HK-2 (cell line): Measurements from ENCODE around the gene ULK4.

Experiments
- DNase-seq: peaks from one replicate; pipeline ENCODE4 v3.0.0-alpha.2; 2018; ENCODE audit not compliant: unreplicated experiment

ULK4 gene

DNA sequence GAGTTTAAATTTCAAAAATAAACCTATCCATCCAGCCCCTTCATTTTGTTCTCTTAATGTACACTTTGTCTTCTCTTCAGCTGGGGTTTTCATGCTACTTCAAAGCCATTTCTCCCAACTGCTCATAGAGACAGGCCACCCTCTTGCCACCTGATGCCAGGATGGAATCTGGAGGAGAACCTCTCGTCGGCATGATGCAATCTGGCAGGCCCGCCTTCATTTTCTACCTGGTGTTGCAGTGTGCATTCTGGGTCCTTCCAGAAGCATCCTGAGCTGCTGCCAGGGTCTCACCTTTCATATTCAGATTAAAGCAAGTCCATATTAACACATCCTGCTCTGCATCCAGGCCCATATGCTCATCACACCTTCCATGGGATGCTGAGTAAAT lies 701.8 kb downstream of the ULK4 start:
- DNase-seq = no peak

DNA sequence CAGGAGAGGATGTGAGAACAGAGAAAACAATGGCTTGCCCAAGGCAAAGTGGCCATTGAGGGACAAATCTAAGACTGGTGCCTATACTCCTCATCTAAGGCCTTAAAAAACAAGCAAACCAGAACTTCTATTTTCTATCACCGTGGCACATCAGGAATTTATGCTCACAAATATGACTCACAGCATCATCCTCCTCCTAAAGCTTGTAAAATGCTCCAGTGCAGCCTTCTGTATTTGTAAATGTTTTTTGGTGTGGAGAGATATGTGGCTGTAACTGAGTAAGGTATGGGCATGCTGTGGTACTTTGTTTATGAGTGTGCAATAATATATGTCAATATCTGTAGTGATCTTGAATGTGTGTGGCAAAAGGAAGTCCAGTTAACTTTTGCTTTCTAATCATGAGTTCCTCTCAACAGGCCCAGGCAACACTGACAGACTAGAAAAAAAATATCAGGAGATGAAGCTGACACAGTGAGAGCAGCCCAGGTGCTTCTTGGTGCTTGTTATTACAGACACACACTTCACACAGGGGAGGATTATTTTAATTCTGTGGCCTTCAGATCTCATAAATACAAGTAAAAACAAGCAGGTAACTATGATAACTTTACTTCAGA lies 702.3 kb downstream of the ULK4 start:
- no peak for DNase-seq

DNA sequence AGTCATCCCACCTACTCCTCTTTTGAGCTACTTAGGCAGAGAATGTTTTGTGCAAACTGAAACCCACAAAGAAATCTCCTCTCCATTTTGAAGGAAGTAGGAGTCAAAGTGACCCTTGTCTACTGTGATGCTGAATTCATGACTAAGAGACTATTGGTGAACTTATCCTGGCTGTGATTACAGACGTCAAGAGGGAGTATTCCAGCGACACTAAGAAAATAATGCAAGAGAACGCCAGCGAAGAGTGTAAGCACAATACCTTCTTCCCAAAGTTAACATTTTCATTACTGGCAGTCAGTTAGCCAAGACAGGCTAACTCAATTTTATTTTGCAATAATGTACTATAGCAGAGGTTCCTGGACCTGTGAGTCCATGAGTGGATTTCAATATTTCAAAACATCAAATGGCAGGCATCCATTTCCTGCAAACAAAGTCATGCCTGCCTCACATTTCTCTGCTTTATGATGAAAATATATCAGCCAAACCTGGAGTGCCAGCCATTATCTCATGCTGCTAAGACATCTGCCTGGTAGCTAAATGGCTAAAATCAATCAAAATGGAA lies 703.6 kb downstream of the ULK4 start:
- no peak for DNase-seq

DNA sequence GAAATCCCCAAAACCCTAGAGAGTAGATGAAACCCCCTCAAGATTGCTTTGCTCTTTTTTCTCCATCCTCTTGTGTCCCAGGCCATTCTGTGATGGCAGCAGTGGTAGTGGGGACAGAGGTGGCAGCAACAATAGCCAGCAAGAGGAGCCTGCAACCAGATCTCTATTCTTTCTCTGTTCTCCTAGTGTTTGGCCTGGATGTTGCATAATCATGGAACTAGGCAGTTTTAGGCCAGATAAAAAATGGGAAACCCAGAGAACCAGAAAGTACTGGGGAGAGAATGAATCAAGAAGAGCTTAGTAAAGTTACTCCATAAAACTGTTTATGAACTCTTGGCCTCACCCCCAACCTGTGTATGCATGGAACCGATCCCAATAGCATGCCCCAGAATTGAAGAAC lies 710.3 kb downstream of the ULK4 start:
- no peak for DNase-seq

DNA sequence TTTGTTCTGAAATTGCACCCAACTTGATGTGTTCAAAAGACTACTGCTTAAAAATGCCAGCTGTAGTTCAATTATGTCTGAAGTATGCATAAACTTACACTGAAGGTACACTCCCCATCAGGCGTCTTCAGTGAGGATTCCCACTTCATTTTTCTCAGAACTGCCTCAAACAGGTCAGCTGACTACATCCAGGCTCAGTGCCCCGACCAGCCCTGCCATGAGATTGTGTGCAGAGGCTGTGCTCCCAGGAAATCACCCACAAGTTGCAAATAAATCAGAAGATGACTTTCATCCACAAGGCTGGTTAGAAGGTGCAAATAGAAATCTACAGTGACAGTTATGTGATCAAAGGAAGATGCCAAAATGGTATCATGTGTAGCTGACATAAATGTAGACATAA lies 711.1 kb downstream of the ULK4 start:
- no peak for DNase-seq

DNA sequence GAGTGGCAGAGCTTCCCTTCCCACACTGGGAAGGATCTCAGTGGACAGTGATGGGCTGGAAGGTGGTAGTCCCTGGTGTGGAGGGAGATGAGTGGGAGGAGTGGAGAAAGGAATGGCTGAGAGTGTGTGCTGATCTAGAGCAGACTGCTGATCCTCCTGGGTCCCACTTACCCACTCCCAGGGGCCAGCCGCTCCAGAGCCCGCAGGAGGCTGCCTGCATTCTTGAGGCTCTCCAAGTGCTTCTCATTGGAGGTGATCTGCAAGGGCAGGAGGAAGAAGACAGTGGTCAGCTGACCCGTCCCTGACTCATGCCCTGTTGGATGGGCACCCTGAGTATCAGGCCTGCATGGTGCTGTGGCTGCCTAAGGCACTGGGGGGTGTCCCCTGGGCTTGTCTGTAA lies 712.6 kb downstream of the ULK4 start:
- DNase-seq = no peak

DNA sequence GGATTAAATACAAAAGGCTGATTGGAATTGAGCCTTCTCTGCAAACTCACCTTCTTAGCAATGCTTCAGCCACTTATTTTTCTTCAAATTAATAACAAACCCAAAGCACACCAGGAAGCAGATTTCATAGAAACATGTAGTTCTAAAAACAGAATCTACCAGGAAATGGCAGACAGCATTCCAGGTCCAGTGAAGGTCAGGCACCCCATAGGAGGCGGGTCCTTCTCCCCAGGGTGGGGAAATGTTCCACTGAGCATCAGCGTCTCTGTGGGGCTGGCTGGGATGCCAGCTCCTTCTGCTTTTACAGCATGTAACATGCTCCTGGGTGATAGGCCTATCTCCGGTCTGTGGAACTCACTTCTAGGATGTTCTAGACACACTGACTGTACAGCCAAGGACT lies 713.4 kb downstream of the ULK4 start:
- no peak for DNase-seq

DNA sequence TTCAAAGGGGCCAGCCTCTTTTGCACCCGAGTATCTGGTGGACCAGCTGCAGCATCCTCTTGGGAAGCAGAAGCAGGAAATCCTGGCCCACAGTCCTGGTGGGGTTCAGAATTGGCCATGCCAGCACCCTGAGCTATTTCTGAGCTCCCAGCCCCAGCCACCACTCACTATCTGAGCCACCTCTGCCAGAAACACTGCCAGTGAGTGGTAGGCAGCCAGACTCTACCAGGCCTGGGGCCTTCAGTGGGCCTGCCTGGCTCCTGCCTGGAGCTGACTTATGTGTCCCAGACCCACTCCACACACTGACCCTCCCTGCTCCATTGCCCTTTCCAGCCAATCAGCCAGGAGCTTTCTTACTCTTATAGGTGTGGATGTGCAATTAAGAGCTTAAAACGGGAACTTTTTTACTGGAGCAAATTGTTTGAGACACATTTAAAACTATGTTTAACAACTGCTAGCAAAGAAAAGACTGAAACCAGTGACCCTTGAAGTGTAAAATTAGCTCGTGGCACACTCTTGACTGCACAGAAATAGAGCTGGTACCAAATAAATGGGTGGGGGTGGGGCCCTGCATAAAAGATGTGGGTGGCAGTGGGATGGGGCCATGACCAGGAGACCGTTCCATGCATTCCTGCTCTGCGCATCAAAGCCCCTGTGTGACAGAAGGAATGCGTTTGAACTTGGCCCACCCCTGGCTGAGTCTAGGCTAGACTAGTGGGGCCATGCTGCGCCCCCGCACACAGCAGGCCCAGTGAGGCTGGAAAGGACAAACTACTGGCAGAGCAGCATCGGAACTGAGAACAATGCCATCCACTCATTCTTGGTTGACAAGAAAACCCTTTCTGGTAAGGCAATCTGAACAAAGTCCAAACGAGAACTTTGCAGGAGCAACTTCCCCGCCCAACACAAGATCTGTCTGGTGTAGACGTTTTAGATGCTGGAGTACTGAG lies 714.6 kb downstream of the ULK4 start:
- no peak for DNase-seq

DNA sequence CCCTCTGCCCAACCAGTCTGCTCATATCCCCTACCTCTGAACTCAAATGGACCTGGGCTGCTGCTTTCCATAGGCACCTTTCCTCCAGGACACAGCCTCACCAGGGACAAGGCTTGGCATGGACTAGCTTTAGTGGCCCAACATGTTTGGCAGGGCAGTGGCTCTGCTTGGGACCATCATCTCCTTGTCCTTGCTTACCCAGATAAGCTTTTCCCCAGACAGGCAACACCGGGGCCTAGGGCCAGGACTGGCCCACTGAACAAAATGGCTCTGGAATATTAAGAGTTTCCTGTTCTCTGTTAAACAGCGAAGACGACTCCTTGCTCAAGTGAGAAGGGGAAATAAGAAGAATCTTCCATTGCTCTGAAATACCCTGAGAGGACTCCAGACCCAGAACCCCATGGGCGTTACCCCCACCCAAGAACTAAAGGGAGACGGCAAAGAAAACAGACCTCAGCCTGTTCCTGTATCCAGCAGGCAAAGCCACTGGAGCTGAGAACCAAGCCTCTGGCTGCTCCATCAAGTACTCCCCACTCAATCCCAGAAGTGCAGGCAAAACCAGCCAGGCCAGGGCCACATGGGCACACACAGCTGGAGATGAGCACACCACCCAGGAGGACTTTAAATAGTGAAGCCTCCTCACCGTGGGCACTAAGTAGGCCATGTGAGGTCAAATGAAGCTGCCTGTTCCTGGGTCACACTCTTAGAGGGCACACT lies 717.1 kb downstream of the ULK4 start:
- no peak for DNase-seq

DNA sequence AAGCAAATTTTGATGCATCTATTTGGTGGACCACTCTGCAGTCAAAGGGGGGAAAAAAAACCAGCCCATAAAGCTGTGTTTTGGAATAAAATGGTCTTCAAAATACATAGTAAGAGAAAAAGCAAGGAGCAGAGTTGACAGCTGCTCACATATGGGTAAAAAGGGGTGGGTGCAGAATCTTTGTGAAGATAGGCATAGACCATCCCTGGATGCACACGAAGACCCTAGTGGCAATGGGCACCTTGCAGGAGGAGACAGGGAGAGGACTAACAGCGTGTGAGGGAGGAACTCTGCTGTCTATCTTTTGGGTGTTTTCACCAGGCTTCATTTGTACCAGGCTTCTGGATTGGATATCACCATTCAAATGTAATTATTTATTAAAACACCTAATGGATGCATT lies 718.7 kb downstream of the ULK4 start:
- DNase-seq = no peak

DNA sequence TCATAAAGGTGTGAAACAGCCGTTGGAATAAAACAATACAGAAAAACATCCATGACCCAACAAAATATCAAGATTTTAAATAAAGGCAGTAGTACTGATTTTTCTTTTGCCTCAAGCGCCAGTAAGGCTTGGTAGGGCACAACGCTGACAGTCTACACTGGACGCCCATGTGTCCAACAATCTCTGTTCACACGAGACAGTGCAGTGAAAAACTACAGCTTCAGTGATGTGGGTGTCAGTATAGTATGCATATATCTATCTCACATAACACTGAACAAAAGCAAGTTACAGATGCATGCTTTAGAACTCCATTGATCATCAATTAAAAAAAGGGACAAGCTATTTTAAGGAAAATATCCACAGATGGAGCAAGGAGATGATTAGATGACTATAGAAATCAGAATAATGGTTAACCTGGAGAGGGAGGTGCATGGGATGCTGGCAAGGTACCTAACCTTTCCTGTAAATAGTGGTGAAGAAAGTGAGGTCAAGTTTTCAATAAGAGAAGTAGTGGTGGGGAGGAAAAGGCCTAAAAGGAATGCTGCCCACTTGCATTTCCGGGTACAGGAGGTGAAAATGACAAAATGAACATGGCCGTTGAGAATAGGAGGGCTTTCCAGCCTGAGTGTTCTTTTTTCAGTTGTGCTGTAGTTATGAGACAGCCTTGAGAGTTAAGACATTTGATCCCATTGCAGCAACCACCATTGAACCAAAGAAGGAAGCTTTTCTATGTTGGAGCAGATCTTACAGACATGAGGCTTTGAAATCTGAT lies 719.9 kb downstream of the ULK4 start:
- no peak for DNase-seq

DNA sequence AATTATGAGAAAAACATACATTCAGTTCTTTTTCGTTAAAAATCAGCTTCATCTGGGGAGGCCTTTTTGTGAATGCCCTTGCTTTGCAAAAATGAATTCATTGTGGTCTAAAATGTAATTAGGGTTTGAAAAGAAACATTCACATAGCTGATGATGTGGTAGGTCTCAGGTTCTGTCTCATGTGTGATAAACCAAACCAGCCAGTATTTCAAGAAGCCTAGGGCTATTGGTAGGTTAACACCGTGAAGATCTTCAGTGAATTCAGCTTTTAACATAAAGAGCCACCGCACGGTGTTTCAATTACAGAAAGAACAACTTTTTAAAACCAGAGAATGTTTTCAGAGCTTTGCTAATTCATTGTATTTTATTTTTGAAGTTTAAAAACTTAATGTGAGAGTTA lies 720.7 kb downstream of the ULK4 start:
- no peak for DNase-seq

DNA sequence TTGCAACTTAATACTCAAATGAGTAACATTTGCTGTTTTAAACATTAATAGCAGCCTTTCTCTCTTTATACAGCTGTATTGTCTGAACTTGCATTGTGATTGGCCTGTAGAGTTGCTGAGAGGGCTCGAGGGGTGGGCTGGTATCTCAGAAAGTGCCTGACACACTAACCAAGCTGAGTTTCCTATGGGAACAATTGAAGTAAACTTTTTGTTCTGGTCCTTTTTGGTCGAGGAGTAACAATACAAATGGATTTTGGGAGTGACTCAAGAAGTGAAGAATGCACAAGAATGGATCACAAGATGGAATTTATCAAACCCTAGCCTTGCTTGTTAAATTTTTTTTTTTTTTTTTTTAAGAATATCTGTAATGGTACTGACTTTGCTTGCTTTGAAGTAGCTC lies 722.3 kb downstream of the ULK4 start:
- no peak for DNase-seq

DNA sequence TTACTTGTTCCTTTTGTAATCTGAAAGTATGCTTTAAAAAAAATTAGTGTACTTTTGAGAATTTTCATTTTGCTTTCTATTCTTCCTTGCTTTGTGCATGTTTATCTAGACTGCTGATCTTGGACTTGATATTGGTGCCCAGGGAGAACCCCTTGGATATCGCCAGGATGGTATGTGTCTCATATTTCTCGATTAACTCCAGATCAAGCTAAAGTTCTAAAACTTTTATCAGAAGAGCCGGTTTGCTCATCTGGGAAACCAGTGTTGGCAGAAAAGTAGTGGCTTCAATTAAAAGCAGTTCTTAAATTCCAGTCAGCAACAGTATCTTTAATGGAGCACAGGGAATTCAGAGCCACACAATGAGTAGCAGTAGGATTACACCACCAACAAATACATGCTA lies 724.0 kb downstream of the ULK4 start:
- no peak for DNase-seq

DNA sequence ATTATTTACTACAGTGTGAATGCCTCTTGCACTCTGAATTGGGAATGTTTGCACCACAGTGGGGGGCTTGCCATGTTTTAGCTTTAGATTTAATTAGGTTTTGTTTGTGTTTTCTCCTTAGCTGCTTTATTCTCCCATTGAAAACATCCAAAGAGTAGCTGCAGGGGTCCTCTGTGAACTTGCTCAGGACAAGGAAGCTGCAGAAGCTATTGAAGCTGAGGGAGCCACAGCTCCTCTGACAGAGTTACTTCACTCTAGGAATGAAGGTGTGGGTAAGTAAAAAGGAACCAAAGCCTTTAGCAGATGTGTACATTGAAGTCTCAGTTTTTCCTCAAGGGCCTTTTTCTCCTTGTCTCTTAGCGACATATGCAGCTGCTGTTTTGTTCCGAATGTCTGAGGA lies 725.7 kb downstream of the ULK4 start:
- DNase-seq = no peak

DNA sequence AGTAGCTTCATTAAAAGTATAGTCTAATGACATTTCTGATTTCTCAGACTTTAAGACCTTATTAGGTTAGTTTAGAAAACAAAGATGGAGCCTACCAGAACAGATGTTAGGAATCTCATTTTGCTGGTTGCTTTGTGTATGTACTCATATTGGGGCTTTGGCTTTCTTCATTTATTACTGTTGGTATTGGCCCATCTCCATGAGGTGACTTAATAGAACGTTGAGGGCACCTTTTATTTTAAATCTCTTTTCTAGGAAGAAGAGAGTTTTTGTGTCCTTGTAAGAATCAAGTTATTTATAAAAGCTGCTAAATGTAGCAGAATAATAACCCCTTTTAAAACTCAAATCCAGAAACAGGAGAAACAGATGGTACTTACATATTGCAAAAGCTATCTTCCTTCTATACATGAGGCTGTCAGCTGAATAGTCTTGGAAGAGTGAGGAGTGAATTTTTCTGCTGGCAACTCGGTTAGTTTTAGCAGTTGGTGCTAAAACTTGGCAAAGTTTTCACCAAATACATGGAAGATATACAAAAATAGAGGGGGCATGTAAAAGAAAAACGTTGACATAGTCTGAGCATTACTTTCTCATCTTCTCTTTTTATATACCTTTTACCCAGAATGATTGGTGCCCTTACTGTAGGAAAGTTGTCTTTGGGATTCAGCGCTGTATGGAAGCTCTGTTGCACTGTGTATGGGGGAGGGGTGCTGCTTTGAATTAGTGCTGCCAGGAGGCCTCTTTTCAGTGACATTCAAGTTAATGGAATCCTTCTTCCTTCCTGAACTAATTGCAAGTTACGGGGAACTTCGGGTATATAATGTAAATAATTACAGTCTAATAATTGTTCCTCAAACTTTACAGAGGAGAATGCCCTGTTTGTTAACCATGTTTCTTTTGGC lies 726.8 kb downstream of the ULK4 start:
- no peak for DNase-seq

DNA sequence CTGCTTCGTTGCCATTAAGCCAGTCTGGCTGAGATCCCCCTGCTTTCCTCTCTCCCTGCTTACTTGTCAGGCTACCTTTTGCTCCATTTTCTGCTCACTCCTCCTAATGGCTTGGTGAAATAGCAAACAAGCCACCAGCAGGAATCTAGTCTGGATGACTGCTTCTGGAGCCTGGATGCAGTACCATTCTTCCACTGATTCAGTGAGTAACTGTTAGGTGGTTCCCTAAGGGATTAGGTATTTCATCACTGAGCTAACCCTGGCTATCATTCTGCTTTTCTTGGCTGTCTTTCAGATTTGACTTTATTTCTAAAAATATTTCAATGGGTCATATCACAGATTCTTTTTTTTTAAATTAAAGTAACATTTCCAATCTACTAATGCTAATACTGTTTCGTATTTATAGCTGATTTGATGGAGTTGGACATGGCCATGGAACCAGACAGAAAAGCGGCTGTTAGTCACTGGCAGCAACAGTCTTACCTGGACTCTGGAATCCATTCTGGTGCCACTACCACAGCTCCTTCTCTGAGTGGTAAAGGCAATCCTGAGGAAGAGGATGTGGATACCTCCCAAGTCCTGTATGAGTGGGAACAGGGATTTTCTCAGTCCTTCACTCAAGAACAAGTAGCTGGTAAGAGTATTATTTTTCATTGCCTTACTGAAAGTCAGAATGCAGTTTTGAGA lies 737.6 kb downstream of the ULK4 start:
- DNase-seq = no peak

DNA sequence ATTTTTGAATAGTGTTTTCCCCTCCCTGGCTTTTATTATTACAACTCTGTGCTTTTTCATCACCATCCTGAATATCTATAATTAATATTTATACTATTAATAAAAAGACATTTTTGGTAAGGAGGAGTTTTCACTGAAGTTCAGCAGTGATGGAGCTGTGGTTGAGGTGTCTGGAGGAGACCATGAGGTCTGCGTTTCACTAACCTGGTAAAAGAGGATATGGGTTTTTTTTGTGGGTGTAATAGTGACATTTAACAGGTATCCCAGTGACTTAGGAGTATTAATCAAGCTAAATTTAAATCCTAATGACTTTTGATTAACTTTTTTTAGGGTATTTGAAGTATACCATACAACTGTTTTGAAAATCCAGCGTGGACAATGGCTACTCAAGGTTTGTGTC lies 738.2 kb downstream of the ULK4 start:
- DNase-seq = no peak

DNA sequence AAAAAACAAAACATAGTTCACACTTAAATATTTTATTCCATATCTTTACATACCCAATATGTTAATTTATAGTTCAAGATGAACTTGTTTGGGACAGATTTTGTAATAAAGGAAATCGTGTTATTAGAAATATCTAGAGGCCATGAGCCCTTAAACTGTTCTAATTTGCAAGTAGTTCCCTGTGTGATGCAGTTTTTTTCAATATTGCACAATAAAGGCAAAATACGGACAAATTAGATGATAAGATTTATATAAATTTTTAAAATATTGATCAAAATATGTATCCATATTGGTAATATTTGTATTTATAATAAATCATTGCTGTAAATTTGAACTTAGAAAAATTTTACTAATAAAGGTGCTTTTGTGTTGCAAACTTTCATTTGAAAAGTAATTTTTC lies 738.8 kb downstream of the ULK4 start:
- no peak for DNase-seq

DNA sequence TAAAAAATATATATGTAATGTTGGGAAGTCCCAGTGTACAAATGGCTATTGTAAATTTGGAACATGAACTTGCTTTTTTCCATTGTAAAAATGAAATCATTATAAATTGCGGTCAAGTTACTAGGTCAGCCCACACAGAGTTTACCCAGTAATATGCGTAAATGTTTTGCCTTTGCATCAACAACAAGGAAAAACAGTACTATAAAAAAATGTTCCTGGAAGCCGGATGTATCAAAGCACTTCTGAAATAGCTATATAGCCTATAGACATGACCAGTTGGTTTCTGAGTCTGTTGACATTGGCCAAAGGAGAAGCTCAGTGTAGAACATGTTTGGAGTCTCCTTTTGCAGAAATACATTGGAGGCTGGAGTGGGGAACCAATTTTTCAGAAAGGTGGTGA lies 739.4 kb downstream of the ULK4 start:
- no peak for DNase-seq
